ENCODE results near the gene CES3. TPM values are rescaled to one million over a fixed set of nuclear protein-coding genes. Genes with fewer than 3 reads are reported as not detected.

CES3 gene
- 1 to 10 TPM in 3 of 4 donors, under 1 TPM in 1; 0.16 to 3.1 (median 1.9) TPM for total RNA-seq

GRCh38 chr16:66961065-66961744, at the start of gene CES3:
TSS of gene CES3 (plus strand) at chr16:66961266. CDS start at chr16:66961308, 42 bp downstream.
- TF ChIP-seq CTCF (IDR thresholded peaks at IDR 0.05; ENCODE audit: low read depth) = no peak

GRCh38 chr16:66911801-66912200, 49.3 kb upstream of the CES3 start:
- TF ChIP-seq CTCF (IDR thresholded peaks at IDR 0.05; ENCODE audit: low read depth) = no peak

- no peak for TF ChIP-seq CTCF (IDR thresholded peaks at IDR 0.05; ENCODE audit: low read depth)
These were observed 48.0 kb upstream of the CES3 start for GRCh38 chr16:66913081-66913480.

GRCh38 chr16:66913711-66914110, 47.4 kb upstream of the CES3 start:
- TF ChIP-seq CTCF (IDR thresholded peaks at IDR 0.05; ENCODE audit: low read depth) = no peak

- TF ChIP-seq CTCF (IDR thresholded peaks at IDR 0.05; ENCODE audit: low read depth) = no peak
These were observed 46.5 kb upstream of the CES3 start for GRCh38 chr16:66914541-66914940.

- TF ChIP-seq CTCF (IDR thresholded peaks at IDR 0.05; ENCODE audit: low read depth) = no peak
These were observed 46.0 kb upstream of the CES3 start for GRCh38 chr16:66915041-66915440.

GRCh38 chr16:66916518-66916917, 44.5 kb upstream of the CES3 start:
- no peak for TF ChIP-seq CTCF (IDR thresholded peaks at IDR 0.05; ENCODE audit: low read depth)

Data from subcutaneous adipose tissue (tissue), 4 donors.